Stomach (tissue), 19 donors: ENCODE measurements around the gene GPR17. TPM values are rescaled to one million over a fixed set of nuclear protein-coding genes. Genes with fewer than 3 reads are reported as not detected.

Experiments
- DNase-seq, 2 donors: peaks; one replicate each; pipeline versions ENCODE4 v3.0.0 to v3.0.0-alpha.2; 2013 to 2019
- H3K27ac ChIP-seq, 5 donors: fragments of 200-600 bp in 4 of 5; sonication (generic) in 4 of 5; one replicate each; pipeline ENCODE4 v1.5.1; 2013 to 2019; ENCODE audit warnings: mild to moderate bottlenecking in 1 of 5, moderate library complexity in 1 of 5
- H3K27me3 ChIP-seq, 3 donors: fragments of 200-600 bp; sonication (generic); one replicate each; pipeline ENCODE4 v1.5.1; 2017 to 2019; ENCODE audit warnings: mixed run types in 1 of 3
- H3K36me3 ChIP-seq, 4 donors: fragments of 200-600 bp; sonication (generic); 1 replicate in 3 of 4; 2 replicates in 1 of 4; pipeline ENCODE4 v1.5.1; 2016 to 2019
- H3K4me1 ChIP-seq, 4 donors: fragments of 200-600 bp; sonication (generic); one replicate each; pipeline ENCODE4 v1.5.1; 2016 to 2019
- H3K4me3 ChIP-seq, 4 donors: fragments of 200-600 bp; sonication (generic) in 3 of 4; one replicate each; pipeline ENCODE4 v1.5.1; 2016 to 2019; ENCODE audit warnings: mild to moderate bottlenecking in 1 of 4
- H3K9me3 ChIP-seq, 4 donors: fragments of 200-600 bp; sonication (generic); one replicate each; pipeline ENCODE4 v1.5.1; 2016 to 2019
- EP300 ChIP-seq: sonication (generic); formaldehyde crosslinking; IDR thresholded peaks from one replicate; pipeline ENCODE4 v1.6.1; 2017; ENCODE audit warnings: antibody characterized with exemption
- POLR2A ChIP-seq, 4 donors: fragments of 450-650 bp; IDR thresholded peaks; one replicate each; pipeline ENCODE4 v1.6.1; 2016; ENCODE audit warnings: antibody characterized with exemption in 4 of 4, control low read depth in 2 of 4, mild to moderate bottlenecking in 1 of 4, moderate library complexity in 1 of 4
- POLR2AphosphoS5 ChIP-seq, 3 donors: sonication (generic); formaldehyde crosslinking; IDR thresholded peaks; one replicate each; pipeline ENCODE4 v1.6.1; 2016; ENCODE audit warnings: antibody characterized with exemption in 3 of 3
- WGBS, 5 donors: extraction: QIAGEN DNeasy Blood & Tissue Kit in 3 of 5; methylation state at CpG; one replicate each; pipeline versions ENCODE4 v1.1.5 to v1.1.7; 2013 to 2018; 5-methylcytosine and 5-hydroxymethylcytosine counted together
- intact Hi-C: fragments of 100-400 bp; cut with DNase I; formaldehyde crosslinking; loops from one replicate; pipeline ENCODE4 v1.15.1; 2023; ENCODE audit warnings: low total_unique reads
- long read RNA-seq, 10 donors: transcript quantifications; one replicate each; lab custom pipeline, GENCODE V29; 2026
- polyA plus RNA-seq, 3 donors: library from polyadenylated mRNA; stranded (reverse); fragments of 200-250 nt; gene quantifications; one replicate each; pipeline ENCODE4 v1.2.3, GENCODE V29; 2013
- total RNA-seq, 5 donors: library from RNA; depleted of rRNA; stranded (reverse); fragments of >200 nt; gene quantifications; one replicate each; pipeline versions ENCODE4 v1.1.0 to v1.2.3, GENCODE V29; 2014 to 2016
- TF ChIP-seq, protein P1 (sequence below), 7 experiments: fragments of 450-650 bp in 4 of 7; fragments of 200-600 bp in 3 of 7; sonication (generic) in 3 of 7; IDR thresholded peaks; one replicate each; pipeline ENCODE4 v1.5.1; 2016 to 2019; ENCODE audit warnings: antibody characterized with exemption in 7 of 7, control low read depth in 2 of 7, mild to moderate bottlenecking in 1 of 7
- donor health status: healthy with polysubstance abuse.
- donor health status: Bipolar disorder and iron deficiency.
- donor health status: healthy.

The GPR17 gene, protein sequence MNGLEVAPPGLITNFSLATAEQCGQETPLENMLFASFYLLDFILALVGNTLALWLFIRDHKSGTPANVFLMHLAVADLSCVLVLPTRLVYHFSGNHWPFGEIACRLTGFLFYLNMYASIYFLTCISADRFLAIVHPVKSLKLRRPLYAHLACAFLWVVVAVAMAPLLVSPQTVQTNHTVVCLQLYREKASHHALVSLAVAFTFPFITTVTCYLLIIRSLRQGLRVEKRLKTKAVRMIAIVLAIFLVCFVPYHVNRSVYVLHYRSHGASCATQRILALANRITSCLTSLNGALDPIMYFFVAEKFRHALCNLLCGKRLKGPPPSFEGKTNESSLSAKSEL
- not detected for total RNA-seq
- under 1 TPM; 0.19 to 0.61 (median 0.25) TPM for polyA plus RNA-seq
- long read RNA-seq, donor 1: 0 reads
- long read RNA-seq, donor 2: 0 reads
- long read RNA-seq, donor 3: 0 reads
- long read RNA-seq, donor 4: 0 reads
- long read RNA-seq, donor 5, partial matches to known transcripts: 0 of 8 reads
- long read RNA-seq, donor 5, other reads (novel, unspliced or antisense): 8 of 8 reads
- long read RNA-seq, donor 6: 0 reads
- long read RNA-seq, donor 7: 0 reads
- long read RNA-seq, donor 8, partial matches to known transcripts: 0 of 9 reads
- long read RNA-seq, donor 8, other reads (novel, unspliced or antisense): 9 of 9 reads
- long read RNA-seq, donor 9, partial matches to known transcripts: 0 of 7 reads
- long read RNA-seq, donor 9, other reads (novel, unspliced or antisense): 7 of 7 reads
- long read RNA-seq, donor 10, partial matches to known transcripts: 0 of 7 reads
- long read RNA-seq, donor 10, other reads (novel, unspliced or antisense): 7 of 7 reads

DNA sequence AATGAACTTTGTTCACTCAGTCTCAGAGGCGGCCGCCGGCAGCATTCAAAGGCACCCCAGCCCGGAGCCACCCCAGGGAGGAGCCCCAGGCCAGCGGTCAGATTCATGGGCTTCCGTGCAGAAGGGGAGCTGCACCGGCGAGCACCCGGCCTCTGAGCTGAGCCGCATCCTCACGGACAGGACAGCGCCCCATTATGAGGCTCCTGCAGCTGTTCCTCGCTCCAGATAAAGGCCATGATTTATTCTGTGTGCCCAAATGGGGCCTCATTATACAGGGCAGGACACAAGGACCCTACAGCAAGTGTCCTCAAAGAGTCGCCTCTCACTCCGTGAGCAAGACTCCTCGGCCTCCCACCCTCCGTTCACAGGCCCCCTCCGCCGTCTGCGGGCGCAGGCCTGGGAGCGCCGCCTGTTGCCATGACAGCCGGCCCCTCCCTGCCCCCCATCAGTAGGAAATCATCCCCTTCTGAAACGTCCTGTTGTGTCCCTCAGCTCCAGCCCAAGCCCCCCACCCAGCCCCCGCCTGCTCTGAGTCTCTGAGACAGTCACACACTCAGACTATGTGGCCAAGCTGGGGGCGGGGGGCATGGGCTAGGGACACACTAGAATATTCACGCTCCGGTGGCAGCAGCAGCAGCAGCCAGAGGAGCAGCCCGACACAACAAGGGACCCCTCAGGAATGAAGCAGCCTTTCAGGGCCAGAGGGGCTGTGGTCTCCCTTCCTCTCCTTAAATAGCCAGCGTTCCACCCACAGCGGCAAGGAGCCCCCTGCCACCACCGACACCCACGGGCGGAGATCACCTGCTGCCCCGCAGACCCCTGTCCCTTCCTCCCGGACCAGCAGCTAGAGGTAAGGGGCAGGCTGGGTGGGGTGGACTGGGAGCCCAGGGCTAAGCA is at the start of gene GPR17:
Gene GPR17 (plus strand): TSS at position 759 of the 897 bp plus-strand sequence. CDS start 4,583 bp downstream, outside the sequence.
- no peak for DNase-seq
- Histone ChIP-seq H3K36me3 (peaks cover 0 to 15% (median 5%) of the 10 kb centered on the region in 4 donors), H3K4me3 (no peak within 1 kb of the TSS), H3K27ac (peak within 1 kb of the TSS in 4 of 5 donors; percentile 53 to 90 (median 68)), H3K9me3 (no peaks in the 10 kb centered on the region), H3K27me3 (peaks cover 0 to 3% (median 0%) of the 10 kb centered on the region in 3 donors), H3K4me1 (peaks cover 7 to 85% (median 47%) of the 10 kb centered on the region in 4 donors)
- WGBS, 5 donors: 57 to 70% (median 61%) methylated on average over 31 to 37 of the region's 37 CpGs
- intact Hi-C loops: no loop called here
- TF ChIP-seq POLR2A (IDR thresholded peaks at IDR 0.05) (no peak), EP300 (no peak), POLR2AphosphoS5 (IDR thresholded peaks at IDR 0.05) (no peak)
- TF ChIP-seq, protein P1, sequence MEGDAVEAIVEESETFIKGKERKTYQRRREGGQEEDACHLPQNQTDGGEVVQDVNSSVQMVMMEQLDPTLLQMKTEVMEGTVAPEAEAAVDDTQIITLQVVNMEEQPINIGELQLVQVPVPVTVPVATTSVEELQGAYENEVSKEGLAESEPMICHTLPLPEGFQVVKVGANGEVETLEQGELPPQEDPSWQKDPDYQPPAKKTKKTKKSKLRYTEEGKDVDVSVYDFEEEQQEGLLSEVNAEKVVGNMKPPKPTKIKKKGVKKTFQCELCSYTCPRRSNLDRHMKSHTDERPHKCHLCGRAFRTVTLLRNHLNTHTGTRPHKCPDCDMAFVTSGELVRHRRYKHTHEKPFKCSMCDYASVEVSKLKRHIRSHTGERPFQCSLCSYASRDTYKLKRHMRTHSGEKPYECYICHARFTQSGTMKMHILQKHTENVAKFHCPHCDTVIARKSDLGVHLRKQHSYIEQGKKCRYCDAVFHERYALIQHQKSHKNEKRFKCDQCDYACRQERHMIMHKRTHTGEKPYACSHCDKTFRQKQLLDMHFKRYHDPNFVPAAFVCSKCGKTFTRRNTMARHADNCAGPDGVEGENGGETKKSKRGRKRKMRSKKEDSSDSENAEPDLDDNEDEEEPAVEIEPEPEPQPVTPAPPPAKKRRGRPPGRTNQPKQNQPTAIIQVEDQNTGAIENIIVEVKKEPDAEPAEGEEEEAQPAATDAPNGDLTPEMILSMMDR (IDR thresholded peaks at IDR 0.05): no peak

DNA sequence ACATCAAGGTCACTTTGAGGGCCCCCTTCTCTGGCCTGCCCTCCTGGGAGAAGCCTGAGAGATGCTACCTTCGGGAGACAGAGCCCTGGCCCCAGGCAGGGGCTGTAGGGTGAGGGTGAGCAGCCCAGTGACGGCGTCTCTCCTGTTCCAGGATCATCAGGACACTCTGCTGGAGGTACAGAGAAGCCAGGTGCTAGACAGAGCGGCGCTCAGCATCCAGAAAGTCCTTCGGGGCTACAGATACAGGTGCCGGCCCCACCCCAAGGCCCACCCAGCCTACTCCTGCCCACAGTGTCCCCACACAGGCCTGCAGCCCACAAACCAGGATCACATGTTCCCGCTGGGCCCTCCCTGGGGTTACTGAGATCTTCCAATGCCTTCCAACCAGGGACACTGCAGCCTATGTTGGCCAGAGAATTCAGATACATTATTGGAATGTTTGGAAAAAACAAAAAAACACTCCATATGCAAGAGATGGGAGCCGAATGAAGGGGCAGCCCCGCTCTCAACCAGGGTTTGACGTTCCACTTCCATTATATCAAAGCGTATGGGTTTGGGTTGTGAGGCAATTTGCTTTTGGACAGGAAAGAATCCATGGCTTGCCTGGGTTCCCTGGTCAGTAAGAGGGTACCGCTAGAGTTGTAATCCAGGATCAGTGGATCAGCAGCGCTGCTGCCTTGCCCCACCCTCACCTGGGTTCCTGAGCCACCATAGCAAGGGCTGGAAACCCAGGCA is 49.5 kb upstream of the GPR17 start:
- WGBS, 5 donors: 85 to 97% (median 92%) methylated on average over 8 to 14 of the region's 14 CpGs
- no peak overlapping the region for H3K4me3 ChIP-seq
- no peak overlapping the region for H3K27ac ChIP-seq
- no peaks in the 10 kb centered on the region for H3K4me1 ChIP-seq
- intact Hi-C loops: no loop called here
- no peaks in the 10 kb centered on the region for H3K36me3 ChIP-seq
- H3K27me3 ChIP-seq: no peaks in the 10 kb centered on the region
- no peaks in the 10 kb centered on the region for H3K9me3 ChIP-seq
- peak in 1 of 2 donors; percentile 15 for DNase-seq
- TF ChIP-seq POLR2A (IDR thresholded peaks at IDR 0.05): no peak
- TF ChIP-seq, protein P1 (IDR thresholded peaks at IDR 0.05): no peak
- TF ChIP-seq POLR2AphosphoS5 (IDR thresholded peaks at IDR 0.05): no peak
- TF ChIP-seq EP300: no peak

DNA sequence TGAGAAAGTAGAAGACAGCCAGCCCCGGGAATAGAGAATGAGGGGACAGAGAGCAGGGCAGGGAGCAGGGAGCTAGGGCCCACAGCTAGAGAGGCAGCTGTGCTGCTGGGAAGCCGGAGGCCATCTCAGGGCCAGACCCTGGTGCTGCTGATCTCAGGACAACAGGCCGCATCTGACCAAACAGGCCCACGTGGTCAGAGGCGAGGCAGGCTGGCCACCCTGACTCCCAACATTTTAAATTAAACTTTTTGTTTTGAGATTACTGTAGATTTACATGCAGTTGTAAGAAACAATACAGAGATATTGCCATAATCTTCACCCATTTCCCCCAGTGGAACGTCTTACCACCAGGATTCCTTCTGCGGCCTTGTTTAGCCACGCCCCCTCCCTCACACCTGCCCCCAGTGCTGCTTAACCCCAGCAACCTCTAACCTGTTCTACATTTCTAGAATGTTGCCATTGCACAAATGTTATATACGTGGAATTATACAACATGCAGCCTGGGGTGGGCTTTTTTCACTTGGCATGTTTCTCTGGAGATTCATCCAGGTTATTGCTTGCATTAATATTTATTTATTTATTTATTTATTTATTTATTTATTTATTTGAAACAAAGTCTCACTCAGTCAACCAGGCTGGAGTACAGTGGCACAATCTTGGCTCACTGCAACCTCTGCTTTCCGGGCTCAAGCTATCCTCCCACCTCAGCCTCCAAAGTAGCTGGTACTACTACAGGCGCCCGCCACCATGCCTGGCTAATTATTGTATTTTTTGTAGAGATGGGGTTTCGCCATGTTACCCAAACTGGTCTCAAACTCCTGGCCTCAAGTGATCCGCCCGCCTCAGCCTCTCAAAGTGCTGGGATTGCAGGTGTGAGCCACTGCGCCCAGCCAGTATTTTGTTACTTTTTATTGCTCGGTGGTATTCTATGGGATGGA is 48.6 kb upstream of the GPR17 start:
- Histone ChIP-seq H3K4me3 (no peak overlapping the region), H3K36me3 (no peaks in the 10 kb centered on the region), H3K27ac (no peak overlapping the region), H3K9me3 (peaks cover 0 to 2% (median 1%) of the 10 kb centered on the region in 4 donors), H3K27me3 (no peaks in the 10 kb centered on the region), H3K4me1 (no peaks in the 10 kb centered on the region)
- TF ChIP-seq, protein P1 (IDR thresholded peaks at IDR 0.05): no peak
- no peak for TF ChIP-seq EP300
- TF ChIP-seq POLR2AphosphoS5 (IDR thresholded peaks at IDR 0.05): no peak
- TF ChIP-seq POLR2A (IDR thresholded peaks at IDR 0.05): no peak
- peak in 1 of 2 donors; percentile 17 for DNase-seq
- WGBS, 5 donors: 78 to 89% (median 83%) methylated on average over 17 of the region's 17 CpGs
- intact Hi-C loops: no loop called here
